CD4-positive, alpha-beta memory T cell (primary cell): Measurements from ENCODE around the gene DYNC1H1. TPM values are rescaled to one million over a fixed set of nuclear protein-coding genes. Genes with fewer than 3 reads are reported as not detected.
"Not testable (repeated sequence)": the region's sequence is repeated elsewhere in the genome, so short reads cannot be mapped to it uniquely, and the experiment has no call there.

Experiments
- CTCF ChIA-PET: fragments of 350-600 bp; sonication (Branson Sonifier 250); formaldehyde crosslinking; loops from one replicate; lab custom pipeline; 2021; ENCODE audit warnings: inconsistent platforms; ENCODE audit not compliant: partially characterized antibody; lab: Charles Lee
- POLR2A ChIA-PET: fragments of 350-600 bp; sonication (Branson Sonifier 250); formaldehyde crosslinking; loops from one replicate; lab custom pipeline; 2021; ENCODE audit not compliant: partially characterized antibody; lab: Charles Lee
- DNase-seq, 5 donors: peaks; one replicate each; pipeline versions ENCODE4 v3.0.0 to v3.0.0-alpha.2; 2020 to 2022; ENCODE audit warnings: mixed read lengths in 1 of 5
- H3K27ac ChIP-seq: one replicate; pipeline ENCODE4 v1.7.0; 2013; ENCODE audit warnings: low read depth, low read length
- H3K27me3 ChIP-seq: 2 replicates; pipeline ENCODE4 v1.7.0; 2013; ENCODE audit warnings: mild to moderate bottlenecking, low read length, moderate library complexity; ENCODE audit not compliant: insufficient read depth
- H3K36me3 ChIP-seq: 2 replicates; pipeline ENCODE4 v1.7.0; 2013; ENCODE audit warnings: mild to moderate bottlenecking, low read length, moderate library complexity; ENCODE audit not compliant: insufficient read depth
- H3K4me1 ChIP-seq: 2 replicates; pipeline ENCODE4 v1.7.0; 2013; ENCODE audit warnings: mild to moderate bottlenecking, low read length, moderate library complexity; ENCODE audit not compliant: insufficient read depth
- H3K4me3 ChIP-seq, 2 donors: one replicate each; pipeline ENCODE4 v1.7.0; 2013; ENCODE audit warnings: low read length in 2 of 2, mild to moderate bottlenecking in 1 of 2
- H3K9me3 ChIP-seq, 2 donors: one replicate each; pipeline ENCODE4 v1.7.0; 2013; ENCODE audit warnings: low read length in 2 of 2, control low read depth in 1 of 2; ENCODE audit not compliant: control insufficient read depth in 1 of 2
- H3K27ac Mint-ChIP-seq, 7 donors: one replicate each; pipeline ENCODE4 v1.8.0; 2020 to 2021; ENCODE audit warnings: mixed read lengths in 7 of 7, mild to moderate bottlenecking in 6 of 7, inconsistent platforms in 3 of 7, moderate library complexity in 3 of 7
- H3K27me3 Mint-ChIP-seq, 2 donors: one replicate each; pipeline ENCODE4 v1.8.0; 2020 to 2021; ENCODE audit warnings: mixed read lengths in 2 of 2
- H3K36me3 Mint-ChIP-seq, 2 donors: one replicate each; pipeline ENCODE4 v1.8.0; 2020 to 2021; ENCODE audit warnings: mixed read lengths in 2 of 2, inconsistent platforms in 1 of 2, mild to moderate bottlenecking in 1 of 2
- H3K4me1 Mint-ChIP-seq, 4 donors: one replicate each; pipeline ENCODE4 v1.8.0; 2020 to 2021; ENCODE audit warnings: mixed read lengths in 4 of 4, mild to moderate bottlenecking in 1 of 4
- H3K4me3 Mint-ChIP-seq, 8 donors: one replicate each; pipeline ENCODE4 v1.8.0; 2020 to 2021; ENCODE audit warnings: mixed read lengths in 8 of 8, mild to moderate bottlenecking in 7 of 8, moderate library complexity in 6 of 8, inconsistent platforms in 3 of 8
- H3K9me3 Mint-ChIP-seq, 8 donors: one replicate each; pipeline ENCODE4 v1.8.0; 2020 to 2021; ENCODE audit warnings: mixed read lengths in 8 of 8, mild to moderate bottlenecking in 5 of 8, inconsistent platforms in 3 of 8, moderate library complexity in 1 of 8
- intact Hi-C: fragments of 100-400 bp; cut with micrococcal nuclease; formaldehyde crosslinking; loops from one replicate; pipeline ENCODE4 v1.15.1; 2023
- polyA plus RNA-seq, 2 donors: library from polyadenylated mRNA; unstranded; fragments of 300-500 nt; fragmentation: Illumina TruSeq; gene quantifications; one replicate each; pipeline ENCODE4 v1.2.3, GENCODE V29; 2021
- total RNA-seq, 2 experiments: library from RNA; stranded (reverse); gene quantifications; one replicate each; pipeline ENCODE4 v1.2.3, GENCODE V29; 2021

DYNC1H1 gene
- total and polyA plus RNA-seq, 4 experiments from 2014 or later = 19.6 to 318 (median 188) TPM

- H3K4me3 ChIP-seq = peak overlapping the region in 1 of 2 donors; percentile 6
- DNase-seq = no peak
- H3K27me3 ChIP-seq = no peaks in the 10 kb centered on the region
- H3K27ac Mint-ChIP-seq = peak overlapping the region in 2 of 7 donors; percentile 41 to 73
- intact Hi-C loops = no loop called here
- H3K27me3 Mint-ChIP-seq = no peaks in the 10 kb centered on the region
- ChIA-PET POLR2A (no interaction called here), CTCF (no interaction called here)
- peaks cover 60% of the 10 kb centered on the region for H3K4me1 ChIP-seq
- no peaks in the 10 kb centered on the region for H3K9me3 Mint-ChIP-seq
- no peak overlapping the region for H3K4me3 Mint-ChIP-seq
- H3K9me3 ChIP-seq = no peaks in the 10 kb centered on the region
- H3K36me3 ChIP-seq = no peaks in the 10 kb centered on the region
- H3K4me1 Mint-ChIP-seq = peaks cover 31 to 73% (median 53%) of the 10 kb centered on the region in 4 donors
- no peak overlapping the region for H3K27ac ChIP-seq
- H3K36me3 Mint-ChIP-seq = peaks cover 10 to 24% of the 10 kb centered on the region in 2 donors
Observed at GRCh38 chr14:101969481-101969880, 5.1 kb downstream of the DYNC1H1 start.

GRCh38 chr14:101970830-101971400 is 6.5 kb downstream of the DYNC1H1 start:
- Histone ChIP-seq H3K36me3 (peaks cover 3% of the 10 kb centered on the region), H3K4me1 (peaks cover 54% of the 10 kb centered on the region), H3K9me3 (no peaks in the 10 kb centered on the region), H3K4me3 (no peak overlapping the region), H3K27me3 (no peaks in the 10 kb centered on the region), H3K27ac (no peak overlapping the region)
- DNase-seq = no peak
- H3K36me3 Mint-ChIP-seq = peaks cover 13 to 31% of the 10 kb centered on the region in 2 donors
- H3K4me1 Mint-ChIP-seq = peaks cover 29 to 73% (median 54%) of the 10 kb centered on the region in 4 donors
- peak overlapping the region in 2 of 7 donors; percentile 15 to 47 for H3K27ac Mint-ChIP-seq
- no peaks in the 10 kb centered on the region for H3K27me3 Mint-ChIP-seq
- peak overlapping the region in 1 of 8 donors; percentile 22 for H3K4me3 Mint-ChIP-seq
- ChIA-PET CTCF (interaction anchor here (0.6 kb wide), 1 partner anchor 13 kb away, joined by 4 read pairs; no protein-coding TSS in a partner anchor), POLR2A (interaction anchor here (1.1 to 1.4 kb wide), 2 partner anchors 15 to 23 kb away, joined by 3 to 4 read pairs; no protein-coding TSS in a partner anchor)
- no peaks in the 10 kb centered on the region for H3K9me3 Mint-ChIP-seq
- intact Hi-C loops = no loop called here

- intact Hi-C loops, H3K27ac Mint-ChIP-seq, H3K27ac ChIP-seq, H3K27me3 ChIP-seq, DNase-seq, H3K4me3 ChIP-seq, H3K27me3 Mint-ChIP-seq, H3K9me3 Mint-ChIP-seq, H3K36me3 ChIP-seq, H3K9me3 ChIP-seq: not testable (repeated sequence)
- peaks cover 49% of the 10 kb centered on the region for H3K4me1 ChIP-seq
- Mint-ChIP-seq H3K4me1 (peaks cover 29 to 70% (median 52%) of the 10 kb centered on the region in 4 donors), H3K36me3 (peaks cover 14 to 32% of the 10 kb centered on the region in 2 donors), H3K4me3 (peak overlapping the region in 1 of 8 donors; percentile 5)
- CTCF ChIA-PET = interaction anchor here (0.6 to 2.1 kb wide), 2 partner anchors 13 to 343 kb away, joined by 4 to 5 read pairs; no protein-coding TSS in a partner anchor
- POLR2A ChIA-PET = interaction anchor here (1.1 to 1.4 kb wide), 2 partner anchors 15 to 23 kb away, joined by 3 to 4 read pairs; no protein-coding TSS in a partner anchor
Observed at GRCh38 chr14:101971458-101971857, 7.1 kb downstream of the DYNC1H1 start.

- Mint-ChIP-seq H3K36me3 (peaks cover 17 to 37% of the 10 kb centered on the region in 2 donors), H3K27ac (peak overlapping the region in 3 of 7 donors; percentile 10 to 65 (median 53))
- intact Hi-C loops = no loop called here
Observed at GRCh38 chr14:101972126-101972866, 7.9 kb downstream of the DYNC1H1 start.

GRCh38 chr14:101973356-101973755 is 9.0 kb downstream of the DYNC1H1 start:
- ChIA-PET CTCF (interaction anchor here (1.3 to 2.1 kb wide), 3 partner anchors 18 to 341 kb away, joined by 3 to 5 read pairs (median 5); no protein-coding TSS in a partner anchor), POLR2A (no interaction called here)
- H3K4me3 ChIP-seq = no peak overlapping the region
- no peaks in the 10 kb centered on the region for H3K9me3 ChIP-seq
- Mint-ChIP-seq H3K4me3 (no peak overlapping the region), H3K27ac (no peak overlapping the region), H3K27me3 (no peaks in the 10 kb centered on the region), H3K36me3 (peaks cover 13 to 42% of the 10 kb centered on the region in 2 donors), H3K4me1 (peaks cover 18 to 59% (median 40%) of the 10 kb centered on the region in 4 donors), H3K9me3 (no peaks in the 10 kb centered on the region)
- no peak overlapping the region for H3K27ac ChIP-seq
- intact Hi-C loops = no loop called here
- H3K36me3 ChIP-seq = peaks cover 20% of the 10 kb centered on the region
- H3K4me1 ChIP-seq = peaks cover 30% of the 10 kb centered on the region
- DNase-seq = no peak
- H3K27me3 ChIP-seq = no peaks in the 10 kb centered on the region

More at GRCh38 chr14:101972126-101972866, 7.9 kb downstream of the DYNC1H1 start:
- ChIA-PET POLR2A (interaction anchor here (1.1 to 1.4 kb wide), 2 partner anchors 14 to 24 kb away, joined by 3 to 4 read pairs; no protein-coding TSS in a partner anchor), CTCF (interaction anchor here (1.3 to 2.1 kb wide), 2 partner anchors 19 to 342 kb away, joined by 3 to 5 read pairs; no protein-coding TSS in a partner anchor)
- no peak for DNase-seq
- H3K9me3 ChIP-seq = no peaks in the 10 kb centered on the region
- no peaks in the 10 kb centered on the region for H3K9me3 Mint-ChIP-seq
- H3K4me3 Mint-ChIP-seq = peak overlapping the region in 1 of 8 donors; percentile 13
- H3K27me3 ChIP-seq = no peaks in the 10 kb centered on the region
- no peak overlapping the region for H3K27ac ChIP-seq
- H3K27me3 Mint-ChIP-seq = no peaks in the 10 kb centered on the region
- peaks cover 24 to 65% (median 48%) of the 10 kb centered on the region in 4 donors for H3K4me1 Mint-ChIP-seq
- no peak overlapping the region for H3K4me3 ChIP-seq
- H3K36me3 ChIP-seq = peaks cover 14% of the 10 kb centered on the region
- H3K4me1 ChIP-seq = peaks cover 40% of the 10 kb centered on the region

- Mint-ChIP-seq H3K27ac (peak overlapping the region in 1 of 7 donors; percentile 42), H3K36me3 (peaks cover 26 to 52% of the 10 kb centered on the region in 2 donors), H3K4me3 (no peak overlapping the region), H3K27me3 (no peaks in the 10 kb centered on the region), H3K4me1 (peaks cover 10 to 45% (median 30%) of the 10 kb centered on the region in 4 donors), H3K9me3 (no peaks in the 10 kb centered on the region)
- Histone ChIP-seq H3K4me3 (no peak overlapping the region), H3K4me1 (peaks cover 23% of the 10 kb centered on the region), H3K27me3 (no peaks in the 10 kb centered on the region), H3K27ac (no peak overlapping the region), H3K36me3 (peaks cover 39% of the 10 kb centered on the region), H3K9me3 (no peaks in the 10 kb centered on the region)
- POLR2A ChIA-PET = no interaction called here
- no peak for DNase-seq
- intact Hi-C loops = no loop called here
- CTCF ChIA-PET = interaction anchor here (0.7 to 2.0 kb wide), 2 partner anchors 121 to 204 kb away, joined by 3 to 5 read pairs; no protein-coding TSS in a partner anchor
Observed at GRCh38 chr14:101975231-101975630, 10.9 kb downstream of the DYNC1H1 start.
